Karpas-422 (cell line): ENCODE results near the gene BHLHE40. TPM values are rescaled to one million over a fixed set of nuclear protein-coding genes. Genes with fewer than 3 reads are reported as not detected.

Experiments
- DNase-seq: peaks from one replicate; pipeline ENCODE4 v3.0.0-alpha.2; 2015
- H2AFZ ChIP-seq: fragments of 200-600 bp; sonication (generic); 2 replicates; pipeline ENCODE4 v1.6.1; 2014; ENCODE audit warnings: antibody characterized with exemption, low read length, mixed read lengths
- H3K27ac ChIP-seq: fragments of 200-600 bp; sonication (generic); 2 replicates; pipeline ENCODE4 v1.5.1; 2014; ENCODE audit warnings: mild to moderate bottlenecking, low read length, moderate library complexity
- H3K27me3 ChIP-seq: fragments of 200-600 bp; sonication (generic); 2 replicates; pipeline ENCODE4 v1.6.1; 2014; ENCODE audit warnings: low read length, mixed read lengths
- H3K36me3 ChIP-seq: fragments of 200-600 bp; sonication (generic); 2 replicates; pipeline ENCODE4 v1.6.1; 2014; ENCODE audit warnings: low read length, mixed read lengths; ENCODE audit not compliant: insufficient read depth
- H3K4me1 ChIP-seq: fragments of 200-600 bp; sonication (generic); 2 replicates; pipeline ENCODE4 v1.6.1; 2014; ENCODE audit warnings: mild to moderate bottlenecking, low read length, mixed read lengths
- H3K4me2 ChIP-seq: fragments of 200-600 bp; sonication (generic); 2 replicates; pipeline ENCODE4 v1.6.1; 2014; ENCODE audit warnings: low read length, low read depth, mild to moderate bottlenecking; ENCODE audit not compliant: poor library complexity, severe bottlenecking
- H3K4me3 ChIP-seq: fragments of 200-600 bp; sonication (generic); 2 replicates; pipeline ENCODE4 v1.5.1; 2014; ENCODE audit warnings: mild to moderate bottlenecking, antibody characterized with exemption, low read length, mixed read lengths
- H3K79me2 ChIP-seq: fragments of 200-600 bp; sonication (generic); 2 replicates; pipeline ENCODE4 v1.6.1; 2014; ENCODE audit warnings: mild to moderate bottlenecking, low read length, mixed read lengths
- H3K9ac ChIP-seq: fragments of 200-600 bp; sonication (generic); 2 replicates; pipeline ENCODE4 v1.6.0; 2014; ENCODE audit warnings: low read length
- H3K9me2 ChIP-seq: fragments of 200-600 bp; sonication (generic), shearing (Covaris generic); replicated peaks from 2 replicates; pipeline ENCODE4 v1.6.0; 2014; ENCODE audit warnings: mild to moderate bottlenecking, low read length, moderate library complexity; ENCODE audit not compliant: insufficient read depth
- H3K9me3 ChIP-seq: fragments of 300-700, 200-600 bp; sonication (generic); 2 replicates; pipeline ENCODE4 v1.6.1; 2014; ENCODE audit warnings: low read length, mixed read lengths
- H4K20me1 ChIP-seq: fragments of 200-600 bp; sonication (generic); 2 replicates; pipeline ENCODE4 v1.6.1; 2014; ENCODE audit warnings: mild to moderate bottlenecking, antibody characterized with exemption, low read length, low read depth; ENCODE audit not compliant: insufficient read depth
- total RNA-seq: library from RNA; depleted of rRNA; stranded (reverse); fragments of >200 nt; shearing (Covaris generic); gene quantifications from 2 replicates; pipeline ENCODE4 v1.2.3, GENCODE V29; 2014; ENCODE audit warnings: low replicate concordance

BHLHE40 gene
- total RNA-seq, 1 experiment from 2014 or later: 0.86 TPM

DNA sequence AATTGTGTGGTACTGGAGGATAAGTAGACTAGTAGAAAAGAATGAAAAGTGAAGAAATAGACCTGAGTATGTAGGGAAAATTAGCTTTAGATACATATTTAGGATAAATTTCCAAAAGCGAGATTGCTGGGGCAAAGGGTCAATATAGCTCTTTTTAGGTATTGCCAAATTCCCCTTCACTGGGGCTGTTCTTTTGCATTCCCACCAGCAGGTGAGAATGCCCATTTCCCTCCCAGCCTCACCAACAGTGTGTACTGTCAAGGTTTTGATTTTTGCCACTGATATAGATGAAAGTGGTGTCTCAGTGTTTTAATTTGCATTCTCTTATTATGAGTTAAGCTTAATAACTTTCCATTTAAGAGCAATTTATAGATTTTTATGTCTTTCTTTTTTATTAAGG is 35.7 kb upstream of the BHLHE40 start:
- Histone ChIP-seq H3K4me3 (no peak overlapping the region), H3K4me2 (no peak overlapping the region), H4K20me1 (no peaks in the 10 kb centered on the region), H3K27ac (no peak overlapping the region), H3K9me2 (no peaks in the 10 kb centered on the region), H3K36me3 (no peaks in the 10 kb centered on the region), H3K4me1 (no peaks in the 10 kb centered on the region), H3K79me2 (no peaks in the 10 kb centered on the region), H3K27me3 (no peaks in the 10 kb centered on the region), H3K9ac (no peak overlapping the region), H3K9me3 (no peaks in the 10 kb centered on the region), H2AFZ (no peak overlapping the region)
- no peak for DNase-seq

DNA sequence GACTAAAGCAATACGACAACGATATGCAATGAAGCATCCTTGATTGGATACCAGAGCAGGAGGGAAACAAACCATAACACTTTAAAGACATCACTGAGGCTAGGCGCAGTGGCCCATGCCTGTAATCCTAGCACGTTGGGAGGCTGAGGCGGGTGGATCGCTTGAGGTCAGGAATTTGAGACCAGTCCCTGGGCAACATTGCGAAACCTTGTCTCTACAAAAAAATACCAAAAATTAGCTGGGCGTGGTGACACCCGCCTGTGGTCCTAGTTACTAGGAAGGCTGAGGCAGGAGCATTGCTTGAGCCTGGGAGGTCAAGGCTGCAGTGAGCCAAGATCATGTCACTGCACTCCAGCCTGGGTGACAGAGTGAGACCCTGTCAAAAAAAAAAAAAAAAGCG is 33.9 kb upstream of the BHLHE40 start:
- H3K4me2 ChIP-seq: no peak overlapping the region
- H3K27me3 ChIP-seq: no peaks in the 10 kb centered on the region
- H3K4me1 ChIP-seq: no peaks in the 10 kb centered on the region
- no peaks in the 10 kb centered on the region for H3K9me2 ChIP-seq
- no peak overlapping the region for H3K27ac ChIP-seq
- H4K20me1 ChIP-seq: no peaks in the 10 kb centered on the region
- H3K79me2 ChIP-seq: no peaks in the 10 kb centered on the region
- no peak overlapping the region for H3K4me3 ChIP-seq
- no peak for DNase-seq
- H3K9me3 ChIP-seq: no peaks in the 10 kb centered on the region
- no peaks in the 10 kb centered on the region for H3K36me3 ChIP-seq
- H3K9ac ChIP-seq: no peak overlapping the region
- no peak overlapping the region for H2AFZ ChIP-seq

DNA sequence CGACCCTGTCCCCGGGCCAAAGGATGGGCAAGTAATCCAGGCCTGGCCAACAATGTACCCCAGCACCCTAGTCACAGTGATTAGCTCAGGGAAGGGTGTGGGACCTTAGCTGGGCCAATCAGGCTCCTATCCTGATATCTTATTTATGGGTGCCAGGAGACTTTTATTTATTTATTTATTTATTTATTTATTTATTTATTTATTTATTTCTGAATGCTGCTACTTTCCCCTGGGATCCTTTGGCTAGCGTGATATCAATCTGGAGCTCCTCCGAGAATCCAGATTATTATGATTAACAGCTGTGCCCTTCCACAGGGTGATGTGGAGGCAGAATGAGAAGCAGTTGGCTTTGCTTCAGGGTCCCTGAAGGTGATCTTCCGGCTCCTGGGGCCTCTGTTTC is 32.2 kb upstream of the BHLHE40 start:
- Histone ChIP-seq H3K27ac (no peak overlapping the region), H3K9me2 (no peaks in the 10 kb centered on the region), H3K9me3 (no peaks in the 10 kb centered on the region), H3K4me3 (no peak overlapping the region), H3K4me1 (no peaks in the 10 kb centered on the region), H3K27me3 (no peaks in the 10 kb centered on the region), H3K36me3 (no peaks in the 10 kb centered on the region), H3K9ac (no peak overlapping the region), H2AFZ (no peak overlapping the region), H3K4me2 (no peak overlapping the region), H3K79me2 (no peaks in the 10 kb centered on the region), H4K20me1 (no peaks in the 10 kb centered on the region)
- no peak for DNase-seq

DNA sequence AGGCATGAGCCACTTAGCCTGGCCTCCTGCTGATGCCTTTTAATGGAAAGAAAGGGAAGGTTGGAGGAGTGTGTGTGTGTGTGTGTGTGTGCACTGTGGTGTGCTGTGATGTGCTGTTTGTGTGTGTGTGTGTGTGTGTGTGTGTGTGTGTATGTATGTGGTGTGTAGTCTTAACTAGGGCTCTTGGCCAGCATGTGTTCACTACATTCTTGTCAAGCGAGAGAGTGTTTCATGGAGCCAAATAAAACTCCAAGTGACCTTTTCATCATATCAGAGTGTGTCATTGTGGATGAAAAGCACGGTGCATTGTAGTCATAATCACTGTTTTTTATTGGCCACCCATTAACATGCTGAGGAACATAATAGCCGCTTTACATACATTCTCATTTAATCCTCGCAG is 30.8 kb upstream of the BHLHE40 start:
- H3K9me3 ChIP-seq: no peaks in the 10 kb centered on the region
- H3K4me3 ChIP-seq: no peak overlapping the region
- H3K4me2 ChIP-seq: no peak overlapping the region
- no peak for DNase-seq
- H3K4me1 ChIP-seq: no peaks in the 10 kb centered on the region
- no peaks in the 10 kb centered on the region for H4K20me1 ChIP-seq
- H3K9me2 ChIP-seq: no peaks in the 10 kb centered on the region
- H3K36me3 ChIP-seq: no peaks in the 10 kb centered on the region
- H3K79me2 ChIP-seq: no peaks in the 10 kb centered on the region
- no peaks in the 10 kb centered on the region for H3K27me3 ChIP-seq
- no peak overlapping the region for H3K9ac ChIP-seq
- no peak overlapping the region for H3K27ac ChIP-seq
- no peak overlapping the region for H2AFZ ChIP-seq

DNA sequence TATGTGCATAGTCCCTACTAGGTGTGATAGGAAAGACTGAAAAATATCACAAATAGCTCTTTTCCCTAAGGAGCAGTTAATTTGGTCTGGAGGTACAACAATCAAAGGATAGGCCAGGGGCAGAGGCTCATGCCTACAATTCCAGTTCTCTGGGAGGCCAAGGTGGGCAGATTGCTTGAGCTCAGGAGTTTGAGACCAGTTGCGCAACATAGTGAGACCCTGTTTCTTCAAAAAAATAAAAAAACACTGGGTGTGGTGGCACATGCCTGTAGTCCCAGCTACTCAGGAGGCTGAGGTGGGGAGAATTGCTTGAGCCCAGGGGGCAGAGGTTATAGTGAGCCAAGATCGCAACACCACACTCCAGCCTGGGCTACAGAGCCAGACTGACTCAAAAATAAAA is 30.2 kb upstream of the BHLHE40 start:
- Histone ChIP-seq H3K27me3 (no peaks in the 10 kb centered on the region), H3K9me3 (no peaks in the 10 kb centered on the region), H2AFZ (no peak overlapping the region), H3K4me3 (no peak overlapping the region), H3K27ac (no peak overlapping the region), H3K9ac (no peak overlapping the region), H4K20me1 (no peaks in the 10 kb centered on the region), H3K4me1 (no peaks in the 10 kb centered on the region), H3K79me2 (no peaks in the 10 kb centered on the region), H3K9me2 (no peaks in the 10 kb centered on the region), H3K4me2 (no peak overlapping the region), H3K36me3 (no peaks in the 10 kb centered on the region)
- no peak for DNase-seq

DNA sequence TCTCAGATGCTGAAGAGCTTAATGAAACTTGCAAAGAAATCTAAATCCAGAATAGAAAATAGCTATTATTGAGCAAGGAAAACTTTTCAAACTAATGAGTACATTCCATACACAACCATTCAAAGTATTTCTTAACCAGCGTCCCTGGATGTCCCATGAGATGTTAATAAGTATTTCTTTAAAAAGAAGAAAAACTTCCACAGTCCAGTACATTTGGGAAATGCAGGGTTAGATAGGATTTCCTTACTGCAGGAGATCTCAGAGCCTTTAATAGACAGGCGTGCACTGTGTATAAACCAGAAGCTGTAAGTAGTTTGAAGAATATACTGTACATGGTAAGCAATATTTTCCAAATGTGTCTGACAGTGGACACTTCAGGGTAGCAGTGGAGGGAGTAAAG is 29.6 kb upstream of the BHLHE40 start:
- H3K27ac ChIP-seq: no peak overlapping the region
- no peaks in the 10 kb centered on the region for H3K9me3 ChIP-seq
- H3K79me2 ChIP-seq: no peaks in the 10 kb centered on the region
- no peaks in the 10 kb centered on the region for H4K20me1 ChIP-seq
- no peaks in the 10 kb centered on the region for H3K36me3 ChIP-seq
- H3K4me3 ChIP-seq: no peak overlapping the region
- H3K4me1 ChIP-seq: no peaks in the 10 kb centered on the region
- no peak overlapping the region for H2AFZ ChIP-seq
- no peak for DNase-seq
- H3K27me3 ChIP-seq: no peaks in the 10 kb centered on the region
- H3K9me2 ChIP-seq: no peaks in the 10 kb centered on the region
- no peak overlapping the region for H3K4me2 ChIP-seq
- no peak overlapping the region for H3K9ac ChIP-seq

DNA sequence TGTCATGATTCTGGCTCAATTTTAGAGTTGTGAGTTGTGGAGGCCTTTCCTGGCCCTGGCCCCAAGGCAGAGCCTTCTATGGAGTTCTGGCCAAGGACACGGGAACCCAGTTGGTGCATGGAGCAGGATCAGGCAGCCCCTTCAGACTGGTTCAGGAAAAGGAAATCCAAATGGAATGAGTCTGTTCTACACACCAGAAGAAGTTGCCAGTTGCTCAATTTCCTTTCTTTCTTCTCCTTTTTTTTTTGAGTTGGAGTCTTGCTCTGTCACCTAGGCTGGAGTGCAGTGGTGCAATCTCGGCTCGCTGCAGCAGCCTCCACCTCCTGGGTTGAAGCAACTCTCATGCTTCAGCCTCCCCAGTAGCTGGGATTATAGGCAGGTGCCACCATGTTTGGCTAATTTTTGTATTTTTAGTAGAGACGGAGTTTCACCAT is 28.9 kb upstream of the BHLHE40 start:
- DNase-seq: no peak
- no peaks in the 10 kb centered on the region for H3K36me3 ChIP-seq
- no peaks in the 10 kb centered on the region for H3K27me3 ChIP-seq
- H3K27ac ChIP-seq: no peak overlapping the region
- H3K9me3 ChIP-seq: no peaks in the 10 kb centered on the region
- H3K79me2 ChIP-seq: no peaks in the 10 kb centered on the region
- no peaks in the 10 kb centered on the region for H3K4me1 ChIP-seq
- H3K4me3 ChIP-seq: no peak overlapping the region
- H3K9ac ChIP-seq: no peak overlapping the region
- H3K9me2 ChIP-seq: no peaks in the 10 kb centered on the region
- no peak overlapping the region for H2AFZ ChIP-seq
- no peak overlapping the region for H3K4me2 ChIP-seq
- no peaks in the 10 kb centered on the region for H4K20me1 ChIP-seq

DNA sequence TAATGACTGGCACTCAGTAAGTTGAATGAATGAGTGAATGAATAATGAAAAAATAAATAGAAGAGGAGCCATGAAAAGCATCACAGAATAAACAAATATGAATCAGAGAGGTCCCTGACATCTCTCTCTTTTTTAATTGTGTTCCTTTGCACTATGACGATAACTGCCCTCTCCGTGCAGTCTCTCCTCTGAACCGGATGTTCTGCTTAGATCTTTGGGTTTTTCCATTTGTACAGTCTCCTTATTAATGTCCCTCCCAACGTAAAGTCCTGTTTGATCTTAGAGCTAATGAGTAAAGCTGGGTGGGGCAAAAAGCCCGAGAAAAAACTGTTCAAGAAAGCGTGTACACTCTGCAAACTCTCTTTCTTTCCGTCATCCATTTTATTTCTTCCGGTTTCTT is 28.3 kb upstream of the BHLHE40 start:
- H3K36me3 ChIP-seq: no peaks in the 10 kb centered on the region
- no peak overlapping the region for H3K27ac ChIP-seq
- H2AFZ ChIP-seq: no peak overlapping the region
- DNase-seq: no peak
- H3K79me2 ChIP-seq: no peaks in the 10 kb centered on the region
- no peaks in the 10 kb centered on the region for H3K9me2 ChIP-seq
- no peaks in the 10 kb centered on the region for H4K20me1 ChIP-seq
- no peaks in the 10 kb centered on the region for H3K4me1 ChIP-seq
- no peaks in the 10 kb centered on the region for H3K9me3 ChIP-seq
- H3K4me3 ChIP-seq: no peak overlapping the region
- no peaks in the 10 kb centered on the region for H3K27me3 ChIP-seq
- H3K9ac ChIP-seq: no peak overlapping the region
- H3K4me2 ChIP-seq: no peak overlapping the region

DNA sequence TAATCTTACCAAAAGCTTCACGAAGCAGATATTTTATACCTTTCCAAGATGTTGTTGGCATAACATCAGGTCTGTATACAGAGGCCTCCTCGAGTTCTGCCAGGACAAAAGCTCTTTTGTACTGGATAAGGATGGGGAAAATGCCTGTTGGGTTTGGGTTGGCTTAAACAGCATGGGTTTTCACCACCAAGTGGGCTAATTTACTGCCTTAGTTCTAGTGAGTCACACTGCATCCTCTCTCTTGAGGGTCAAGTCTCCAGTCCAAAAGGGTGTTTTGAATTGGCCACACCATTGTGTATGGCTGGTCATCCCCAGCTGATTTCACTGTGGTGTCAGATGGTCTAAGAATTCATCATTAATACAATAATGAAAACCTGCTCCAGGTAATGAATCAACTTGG is 26.1 kb upstream of the BHLHE40 start:
- Histone ChIP-seq H3K36me3 (no peaks in the 10 kb centered on the region), H3K9me2 (no peaks in the 10 kb centered on the region), H3K4me2 (no peak overlapping the region), H3K4me3 (no peak overlapping the region), H2AFZ (no peak overlapping the region), H3K4me1 (no peaks in the 10 kb centered on the region), H3K9me3 (no peaks in the 10 kb centered on the region), H4K20me1 (no peaks in the 10 kb centered on the region), H3K9ac (no peak overlapping the region), H3K27ac (no peak overlapping the region), H3K79me2 (no peaks in the 10 kb centered on the region), H3K27me3 (no peaks in the 10 kb centered on the region)
- DNase-seq: no peak
